BJ (cell line): ENCODE measurements around the gene CIITA. TPM values are rescaled to one million over a fixed set of nuclear protein-coding genes. Genes with fewer than 3 reads are reported as not detected.

Source experiments
- CTCF ChIA-PET: fragments of 350-600 bp; formaldehyde crosslinking; extraction: SDS; loops from one replicate; lab custom pipeline; 2021; ENCODE audit warnings: antibody characterized with exemption, inconsistent platforms; lab: Yijun Ruan, JAX
- POLR2A ChIA-PET: fragments of 300-600 bp; sonication (Branson Sonifier 250); formaldehyde crosslinking; extraction: SDS; loops from one replicate; lab custom pipeline; 2021; ENCODE audit warnings: antibody characterized with exemption; lab: Charles Lee
- DNase-seq: peaks from one replicate; pipeline ENCODE4 v3.0.0-alpha.2; 2011; ENCODE audit warnings: low read depth
- H3K27me3 ChIP-seq: 2 replicates; pipeline ENCODE4 v1.6.0; 2011; ENCODE audit warnings: low read length; ENCODE audit not compliant: control insufficient read depth, insufficient read depth
- H3K36me3 ChIP-seq: 2 replicates; pipeline ENCODE4 v1.5.1; 2011; ENCODE audit warnings: low read length; ENCODE audit not compliant: control insufficient read depth, insufficient read depth
- H3K4me3 ChIP-seq: 2 replicates; pipeline ENCODE4 v1.5.1; 2011; ENCODE audit warnings: low read depth, mild to moderate bottlenecking, control low read depth, low read length
- polyA plus RNA-seq: library from polyadenylated mRNA; depleted of rRNA; stranded (reverse); fragments of >200 nt; gene quantifications from 2 replicates; pipeline ENCODE4 v1.2.3, GENCODE V29; 2011
- TF ChIP-seq, protein P1 (sequence below): IDR thresholded peaks from 2 replicates; pipeline ENCODE4 v1.5.1; 2011; ENCODE audit warnings: low read depth, mild to moderate bottlenecking, control low read depth, inconsistent platforms, low read length, moderate library complexity; ENCODE audit not compliant: insufficient read depth

CIITA gene
- polyA plus RNA-seq, 1 experiment: not detected

DNA sequence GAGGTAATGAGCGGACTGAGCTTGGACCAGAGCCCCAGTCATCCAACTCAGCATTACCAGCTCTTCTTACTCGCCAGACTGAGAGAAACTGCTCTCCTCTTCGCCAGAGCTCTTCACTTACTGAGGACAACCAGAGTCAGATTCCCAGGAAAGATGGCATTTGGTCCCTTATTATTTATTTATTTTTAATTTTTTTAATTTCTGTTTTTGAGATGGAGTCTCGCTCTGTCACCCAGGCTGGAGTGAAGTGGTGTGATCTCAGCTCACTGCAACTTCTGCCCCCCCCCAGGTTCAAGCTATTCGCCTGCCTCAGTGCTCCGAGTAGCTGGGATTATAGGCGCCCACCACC is 42.0 kb downstream of the CIITA start:
- Histone ChIP-seq H3K36me3 (no peaks in the 10 kb centered on the region), H3K4me3 (no peak overlapping the region), H3K27me3 (no peaks in the 10 kb centered on the region; the same call in 1 of the 2 replicates)
- CTCF ChIA-PET: interaction anchor here (0.6 to 2.6 kb wide), 21 partner anchors 8 to 623 kb away, joined by 3 to 11 read pairs (median 4); partner anchors contain the start of gene CIITA
- DNase-seq: no peak
- TF ChIP-seq, protein P1, sequence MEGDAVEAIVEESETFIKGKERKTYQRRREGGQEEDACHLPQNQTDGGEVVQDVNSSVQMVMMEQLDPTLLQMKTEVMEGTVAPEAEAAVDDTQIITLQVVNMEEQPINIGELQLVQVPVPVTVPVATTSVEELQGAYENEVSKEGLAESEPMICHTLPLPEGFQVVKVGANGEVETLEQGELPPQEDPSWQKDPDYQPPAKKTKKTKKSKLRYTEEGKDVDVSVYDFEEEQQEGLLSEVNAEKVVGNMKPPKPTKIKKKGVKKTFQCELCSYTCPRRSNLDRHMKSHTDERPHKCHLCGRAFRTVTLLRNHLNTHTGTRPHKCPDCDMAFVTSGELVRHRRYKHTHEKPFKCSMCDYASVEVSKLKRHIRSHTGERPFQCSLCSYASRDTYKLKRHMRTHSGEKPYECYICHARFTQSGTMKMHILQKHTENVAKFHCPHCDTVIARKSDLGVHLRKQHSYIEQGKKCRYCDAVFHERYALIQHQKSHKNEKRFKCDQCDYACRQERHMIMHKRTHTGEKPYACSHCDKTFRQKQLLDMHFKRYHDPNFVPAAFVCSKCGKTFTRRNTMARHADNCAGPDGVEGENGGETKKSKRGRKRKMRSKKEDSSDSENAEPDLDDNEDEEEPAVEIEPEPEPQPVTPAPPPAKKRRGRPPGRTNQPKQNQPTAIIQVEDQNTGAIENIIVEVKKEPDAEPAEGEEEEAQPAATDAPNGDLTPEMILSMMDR: no peak
- POLR2A ChIA-PET: no interaction called here

DNA sequence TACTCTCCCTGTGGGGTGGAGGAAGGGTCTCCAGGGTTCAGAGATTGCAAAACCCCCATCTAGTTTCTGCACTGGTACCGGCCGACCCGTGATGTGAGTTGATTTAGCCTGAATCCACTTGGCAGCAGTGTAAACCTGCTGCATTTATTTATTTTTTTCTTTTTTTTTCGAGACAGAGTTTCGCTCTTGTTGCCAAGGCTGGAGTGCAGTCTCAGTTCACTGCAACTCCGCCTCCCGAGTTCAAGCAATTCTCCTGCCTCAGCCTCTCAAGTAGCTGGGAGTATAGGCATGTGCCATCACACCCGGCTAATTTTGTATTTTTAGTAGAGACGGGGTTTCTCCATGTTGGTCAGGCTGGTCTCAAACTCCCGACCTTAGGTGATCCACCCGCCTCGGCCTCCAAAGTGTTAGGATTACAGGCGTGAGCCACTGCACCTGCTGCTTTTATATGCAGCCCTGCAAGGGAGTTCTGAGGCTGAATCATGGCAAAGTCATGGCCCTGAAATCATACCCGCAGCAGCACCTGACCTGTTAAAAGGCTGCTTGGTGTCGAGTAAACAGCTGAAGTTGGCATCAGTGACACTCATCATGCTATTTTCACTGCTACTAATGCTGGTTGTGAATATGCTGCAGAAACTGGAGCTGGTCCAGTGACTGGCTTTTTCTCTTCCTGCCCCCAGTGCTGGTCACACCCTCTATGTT is 43.9 kb downstream of the CIITA start:
- Histone ChIP-seq H3K36me3 (peaks cover 2% of the 10 kb centered on the region), H3K4me3 (no peak overlapping the region), H3K27me3 (no peaks in the 10 kb centered on the region; the same call in 1 of the 2 replicates)
- ChIA-PET POLR2A (no interaction called here), CTCF (interaction anchor here (2.8 kb wide), 1 partner anchor 399 kb away, joined by 11 read pairs; no protein-coding TSS in a partner anchor)
- TF ChIP-seq, protein P1: no peak
- DNase-seq: no peak

DNA sequence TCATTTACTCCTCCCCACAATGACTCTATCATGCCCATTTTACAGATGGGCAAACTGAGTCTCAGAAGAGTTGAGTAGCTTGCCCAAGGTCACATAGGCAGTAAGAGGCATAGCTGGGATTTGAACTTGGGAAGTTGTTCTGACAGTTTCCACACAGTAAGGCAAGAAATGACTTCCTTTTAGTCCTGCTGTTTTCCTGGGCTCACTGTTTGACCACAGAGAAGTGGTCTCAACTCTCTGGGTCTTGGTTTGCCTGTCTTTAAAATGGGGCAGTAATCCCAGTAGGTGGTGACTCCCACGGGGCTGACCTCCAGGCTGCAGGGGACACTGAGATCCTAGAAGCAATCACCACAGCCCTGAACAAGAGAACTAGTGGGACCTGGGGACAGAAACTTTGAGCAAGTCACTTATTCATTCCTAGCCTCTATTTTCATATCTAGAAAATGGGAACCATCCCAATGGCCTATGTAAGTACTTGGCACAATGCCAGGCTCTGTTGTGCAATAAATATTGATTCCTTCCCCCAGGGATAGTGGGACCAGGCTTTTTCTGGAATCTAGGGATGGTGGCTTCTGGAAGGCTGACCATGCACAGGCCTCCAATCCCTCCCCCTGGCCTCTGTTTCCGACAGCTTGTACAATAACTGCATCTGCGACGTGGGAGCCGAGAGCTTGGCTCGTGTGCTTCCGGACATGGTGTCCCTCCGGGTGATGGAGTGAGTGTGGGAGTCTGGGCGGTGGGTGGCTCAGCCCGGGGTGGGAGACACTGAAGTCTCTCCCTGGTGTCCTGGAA is 44.7 kb downstream of the CIITA start:
- Histone ChIP-seq H3K27me3 (no peaks in the 10 kb centered on the region; the same call in 1 of the 2 replicates), H3K4me3 (no peak overlapping the region), H3K36me3 (peaks cover 4% of the 10 kb centered on the region)
- TF ChIP-seq, protein P1: no peak
- POLR2A ChIA-PET: no interaction called here
- CTCF ChIA-PET: interaction anchor here (1.3 to 2.8 kb wide), 3 partner anchors 16 to 400 kb away, joined by 4 to 11 read pairs (median 4); no protein-coding TSS in a partner anchor
- no peak for DNase-seq

DNA sequence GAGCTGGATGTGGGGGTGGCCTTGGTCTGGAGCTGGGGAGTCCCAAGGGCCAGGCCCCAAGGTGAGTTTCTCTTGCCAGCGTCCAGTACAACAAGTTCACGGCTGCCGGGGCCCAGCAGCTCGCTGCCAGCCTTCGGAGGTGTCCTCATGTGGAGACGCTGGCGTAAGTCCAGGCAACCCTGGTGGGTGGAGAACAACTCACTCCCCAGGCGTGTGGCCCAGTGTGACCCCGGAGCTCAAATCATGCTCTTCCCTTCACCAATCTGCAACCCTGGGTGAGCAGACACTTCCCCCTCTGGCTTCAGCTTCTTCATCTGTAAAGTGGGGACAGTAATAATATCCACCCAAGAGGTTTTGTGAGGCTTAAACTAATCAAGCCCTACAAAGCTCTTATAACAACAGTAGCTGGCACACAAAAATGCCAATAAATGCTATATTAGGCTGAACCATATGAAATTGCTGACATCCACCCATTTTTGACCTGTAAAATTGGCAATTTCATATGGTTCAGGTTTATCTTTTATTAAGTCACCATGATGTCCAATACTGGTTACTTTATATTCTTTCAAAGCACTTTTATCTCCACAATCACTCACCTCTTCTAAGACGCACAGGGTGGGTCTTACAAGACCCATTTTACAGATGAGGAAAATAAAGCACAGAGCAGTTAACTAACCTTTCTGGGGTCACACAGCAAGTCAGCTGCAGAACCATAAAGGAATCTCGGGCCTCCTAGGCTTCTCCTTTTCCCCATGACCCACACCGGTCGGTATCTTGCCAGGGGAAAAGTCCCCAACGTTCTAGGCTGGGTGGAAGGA is 45.5 kb downstream of the CIITA start:
- CTCF ChIA-PET: interaction anchor here (0.6 to 2.8 kb wide), 5 partner anchors 10 to 1306 kb away, joined by 3 to 11 read pairs (median 4); no protein-coding TSS in a partner anchor
- POLR2A ChIA-PET: no interaction called here
- H3K36me3 ChIP-seq: peaks cover 4% of the 10 kb centered on the region

More for the DNA sequence above, 45.5 kb downstream of the CIITA start:
- TF ChIP-seq, protein P1: no peak
- no peak for DNase-seq
- Histone ChIP-seq H3K27me3 (no peaks in the 10 kb centered on the region; the same call in 1 of the 2 replicates), H3K4me3 (no peak overlapping the region)
